Sigmoid colon (tissue), 4 donors: ENCODE results near the gene PPEF1.

ENCODE experiments used
- EP300 ChIP-seq, 4 donors: sonication (generic); formaldehyde crosslinking; IDR thresholded peaks; one replicate each; pipeline ENCODE4 v1.6.1; 2017; ENCODE audit warnings: antibody characterized with exemption in 4 of 4
- TF ChIP-seq, protein P1 (sequence below), 4 experiments: fragments of 450-650 bp in 3 of 4; fragments of 200-600 bp in 1 of 4; IDR thresholded peaks; one replicate each; pipeline ENCODE4 v1.5.1; 2016 to 2019; ENCODE audit warnings: antibody characterized with exemption in 4 of 4, mild to moderate bottlenecking in 3 of 4, moderate library complexity in 2 of 4

DNA sequence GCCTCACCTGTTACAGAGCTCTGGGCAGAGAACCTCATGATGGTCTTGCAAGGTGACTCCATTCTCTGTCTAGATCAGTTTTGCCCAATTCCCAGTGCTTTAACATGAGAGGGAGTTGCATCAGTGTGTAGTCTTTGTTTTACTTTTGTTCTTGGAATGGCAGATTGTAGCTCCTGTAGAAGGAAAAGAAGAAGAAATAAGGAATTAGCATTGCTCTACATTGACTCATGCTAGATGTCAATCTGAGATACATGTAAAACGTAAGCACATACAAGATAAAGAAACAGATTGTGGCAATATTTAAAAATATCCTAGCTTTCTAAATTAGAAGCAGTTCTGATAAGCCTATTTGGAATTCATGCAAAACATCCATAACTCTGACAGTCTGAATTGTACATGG is 16.0 kb upstream of the PPEF1 start:
- TF ChIP-seq, protein P1, sequence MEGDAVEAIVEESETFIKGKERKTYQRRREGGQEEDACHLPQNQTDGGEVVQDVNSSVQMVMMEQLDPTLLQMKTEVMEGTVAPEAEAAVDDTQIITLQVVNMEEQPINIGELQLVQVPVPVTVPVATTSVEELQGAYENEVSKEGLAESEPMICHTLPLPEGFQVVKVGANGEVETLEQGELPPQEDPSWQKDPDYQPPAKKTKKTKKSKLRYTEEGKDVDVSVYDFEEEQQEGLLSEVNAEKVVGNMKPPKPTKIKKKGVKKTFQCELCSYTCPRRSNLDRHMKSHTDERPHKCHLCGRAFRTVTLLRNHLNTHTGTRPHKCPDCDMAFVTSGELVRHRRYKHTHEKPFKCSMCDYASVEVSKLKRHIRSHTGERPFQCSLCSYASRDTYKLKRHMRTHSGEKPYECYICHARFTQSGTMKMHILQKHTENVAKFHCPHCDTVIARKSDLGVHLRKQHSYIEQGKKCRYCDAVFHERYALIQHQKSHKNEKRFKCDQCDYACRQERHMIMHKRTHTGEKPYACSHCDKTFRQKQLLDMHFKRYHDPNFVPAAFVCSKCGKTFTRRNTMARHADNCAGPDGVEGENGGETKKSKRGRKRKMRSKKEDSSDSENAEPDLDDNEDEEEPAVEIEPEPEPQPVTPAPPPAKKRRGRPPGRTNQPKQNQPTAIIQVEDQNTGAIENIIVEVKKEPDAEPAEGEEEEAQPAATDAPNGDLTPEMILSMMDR (IDR thresholded peaks at IDR 0.05), result no peak
- no peak for TF ChIP-seq EP300 (IDR thresholded peaks at IDR 0.05)
